HAP-1 (cell line): ENCODE results near the gene COX7B2.

Source experiments
- DNase-seq, 2 experiments: peaks; one replicate each; pipeline ENCODE4 v3.0.0-alpha.2; 2016 to 2020; ENCODE audit warnings: low spot score in 2 of 2
- H3K27me3 ChIP-seq: fragments of 250-450 bp; sonication (Bioruptor Pico); 2 replicates; pipeline ENCODE4 v1.5.1; 2020; ENCODE audit warnings: low read depth, mild to moderate bottlenecking, moderate library complexity
- H3K36me3 ChIP-seq: fragments of 250-450 bp; sonication (Bioruptor Pico); replicated peaks from 2 replicates; pipeline ENCODE4 v1.5.1; 2020; ENCODE audit warnings: mild to moderate bottlenecking
- H3K4me1 ChIP-seq: fragments of 250-450 bp; sonication (Bioruptor Pico); 2 replicates; pipeline ENCODE4 v1.5.1; 2020; ENCODE audit warnings: mild to moderate bottlenecking
- H3K4me3 ChIP-seq: fragments of 250-450 bp; sonication (Bioruptor Pico); 2 replicates; pipeline ENCODE4 v1.5.1; 2020; ENCODE audit warnings: mild to moderate bottlenecking, moderate library complexity
- H3K9me3 ChIP-seq: fragments of 250-450 bp; sonication (Bioruptor Pico); 2 replicates; pipeline ENCODE4 v1.5.1; 2020; ENCODE audit warnings: mild to moderate bottlenecking, moderate library complexity
- in situ Hi-C: fragments of 300-500 bp; cut with MboI; formaldehyde crosslinking; loops from 3 replicates; pipeline ENCODE4 v1.14.3; 2020; ENCODE audit warnings: low sequenced_read_pairs, inconsistent platforms, mixed read lengths

COX7B2 gene, protein sequence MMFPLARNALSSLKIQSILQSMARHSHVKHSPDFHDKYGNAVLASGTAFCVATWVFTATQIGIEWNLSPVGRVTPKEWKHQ

DNA sequence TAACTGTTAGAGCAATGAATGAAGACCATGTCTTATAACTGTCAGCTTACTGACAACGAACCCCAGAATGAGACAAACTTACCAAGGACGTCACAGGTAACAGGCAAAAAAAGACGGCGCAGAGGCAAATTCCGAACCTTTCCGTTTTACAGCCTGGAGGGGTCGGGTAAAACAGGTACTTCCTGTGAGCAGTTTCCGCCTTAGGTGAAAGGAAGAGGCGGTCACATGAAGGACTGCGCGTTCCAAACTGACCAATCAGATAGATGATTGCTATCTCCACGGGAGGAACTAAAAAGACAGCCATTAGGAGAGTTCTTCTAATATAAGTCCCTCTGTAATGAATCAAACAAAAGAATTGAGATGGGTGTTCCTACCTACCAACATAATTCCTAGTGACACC lies at the start of gene COX7B2:
COX7B2 (minus strand) TSS at position 168 of the 400 bp plus-strand sequence. CDS start 174,053 bp downstream, outside the sequence.
- H3K27me3 ChIP-seq: no peaks in the 10 kb centered on the region
- no peak within 1 kb of the TSS for H3K4me3 ChIP-seq
- H3K36me3 ChIP-seq: no peaks in the 10 kb centered on the region
- H3K4me1 ChIP-seq: no peaks in the 10 kb centered on the region
- in situ Hi-C loops: no loop called here
- DNase-seq: no peak
- no peaks in the 10 kb centered on the region for H3K9me3 ChIP-seq

GRCh38 chr4:46956451-46956850 lies 47.4 kb upstream of the COX7B2 start:
- H3K27me3 ChIP-seq: 0 out of 2 replicates have a peak, but pooled peaks cover 6% of the 10 kb centered on the region
- no peaks in the 10 kb centered on the region for H3K4me1 ChIP-seq
- in situ Hi-C loops: no loop called here
- no peak overlapping the region for H3K4me3 ChIP-seq
- no peaks in the 10 kb centered on the region for H3K36me3 ChIP-seq
- DNase-seq: no peak
- no peaks in the 10 kb centered on the region for H3K9me3 ChIP-seq

DNA sequence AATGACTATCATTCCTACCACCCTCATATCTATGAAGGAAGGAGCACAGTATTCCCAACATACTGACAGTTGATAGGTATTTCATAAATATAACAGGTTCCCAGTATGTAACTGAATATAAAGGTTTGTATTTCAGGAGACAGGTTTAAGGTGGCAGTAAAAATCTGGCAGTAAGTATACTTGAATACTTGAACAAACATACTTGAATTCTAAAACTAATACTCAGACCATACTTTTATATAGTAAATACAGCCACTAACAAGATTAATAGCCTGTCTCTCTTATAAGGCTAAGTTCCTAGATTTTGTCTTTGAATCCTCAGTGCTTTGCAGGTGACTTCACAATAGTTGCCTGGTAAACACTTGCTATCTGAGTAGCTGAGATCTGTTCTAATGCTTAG lies 46.6 kb upstream of the COX7B2 start:
- H3K9me3 ChIP-seq: no peaks in the 10 kb centered on the region
- H3K4me3 ChIP-seq: no peak overlapping the region
- 0 out of 2 replicates have a peak, but pooled peaks cover 6% of the 10 kb centered on the region for H3K27me3 ChIP-seq
- DNase-seq: no peak
- in situ Hi-C loops: no loop called here
- no peaks in the 10 kb centered on the region for H3K4me1 ChIP-seq
- no peaks in the 10 kb centered on the region for H3K36me3 ChIP-seq

DNA sequence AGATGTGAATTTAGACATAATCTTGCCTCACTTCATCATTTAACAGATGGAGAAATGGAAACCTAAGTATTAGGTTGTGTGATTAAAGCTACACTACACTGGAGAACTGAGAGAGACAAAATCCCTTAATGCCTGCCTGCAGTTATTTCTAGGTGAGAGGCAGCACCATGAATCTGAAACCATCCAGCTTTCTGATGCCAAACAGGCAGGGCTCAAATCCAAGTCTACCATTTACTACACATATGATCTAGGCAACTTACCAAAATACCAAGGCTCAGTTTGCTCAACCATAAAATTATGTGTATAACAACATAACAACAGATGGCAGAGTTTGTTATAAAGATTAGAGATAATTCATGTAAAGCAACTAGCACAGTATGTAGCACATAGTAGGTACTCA lies 45.6 kb upstream of the COX7B2 start:
- in situ Hi-C loops: no loop called here
- Histone ChIP-seq H3K4me1 (no peaks in the 10 kb centered on the region), H3K36me3 (no peaks in the 10 kb centered on the region), H3K9me3 (no peaks in the 10 kb centered on the region), H3K4me3 (no peak overlapping the region), H3K27me3 (0 out of 2 replicates have a peak, but pooled peaks cover 6% of the 10 kb centered on the region)
- DNase-seq: no peak

GRCh38 chr4:46953564-46953963 lies 44.5 kb upstream of the COX7B2 start:
- Histone ChIP-seq H3K27me3 (0 out of 2 replicates have a peak, but pooled peaks cover 10% of the 10 kb centered on the region), H3K9me3 (no peaks in the 10 kb centered on the region), H3K4me3 (no peak overlapping the region), H3K4me1 (no peaks in the 10 kb centered on the region), H3K36me3 (no peaks in the 10 kb centered on the region)
- in situ Hi-C loops: no loop called here
- no peak for DNase-seq

- Histone ChIP-seq H3K4me3 (no peak overlapping the region), H3K27me3 (0 out of 2 replicates have a peak, but pooled peaks cover 10% of the 10 kb centered on the region), H3K4me1 (no peaks in the 10 kb centered on the region), H3K36me3 (no peaks in the 10 kb centered on the region), H3K9me3 (no peaks in the 10 kb centered on the region)
- no peak for DNase-seq
- in situ Hi-C loops: no loop called here
Measured at GRCh38 chr4:46952451-46952850, 43.4 kb upstream of the COX7B2 start.

- H3K4me3 ChIP-seq: no peak overlapping the region
- no peaks in the 10 kb centered on the region for H3K4me1 ChIP-seq
- no peaks in the 10 kb centered on the region for H3K9me3 ChIP-seq
- DNase-seq: no peak
- H3K36me3 ChIP-seq: no peaks in the 10 kb centered on the region
- 0 out of 2 replicates have a peak, but pooled peaks cover 10% of the 10 kb centered on the region for H3K27me3 ChIP-seq
- in situ Hi-C loops: no loop called here
Measured at GRCh38 chr4:46950826-46951225, 41.8 kb upstream of the COX7B2 start.

DNA sequence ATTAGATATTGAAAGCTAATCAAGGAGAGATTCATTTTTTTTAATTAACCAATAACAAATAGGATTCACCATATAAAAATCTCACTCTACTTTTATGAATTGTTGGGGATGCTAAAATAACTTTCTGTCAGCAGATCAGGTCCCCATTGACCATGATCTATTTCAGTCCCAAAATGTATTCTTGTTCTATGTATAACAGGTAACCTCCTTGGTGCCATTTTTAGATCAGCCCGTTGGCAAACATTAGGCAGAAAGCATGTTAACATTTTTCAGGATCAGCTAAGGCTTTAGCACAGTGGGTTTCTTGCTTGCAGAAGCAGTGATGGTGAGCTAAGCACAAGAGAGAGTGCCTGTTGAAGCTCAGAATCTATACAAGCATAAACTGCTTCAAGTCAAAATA lies 40.8 kb upstream of the COX7B2 start:
- Histone ChIP-seq H3K9me3 (no peaks in the 10 kb centered on the region), H3K4me3 (no peak overlapping the region), H3K36me3 (no peaks in the 10 kb centered on the region), H3K27me3 (0 out of 2 replicates have a peak, but pooled peaks cover 4% of the 10 kb centered on the region), H3K4me1 (no peaks in the 10 kb centered on the region)
- in situ Hi-C loops: no loop called here
- DNase-seq: no peak

GRCh38 chr4:46947541-46947940 lies 38.5 kb upstream of the COX7B2 start:
- H3K27me3 ChIP-seq: 0 out of 2 replicates have a peak, but pooled peaks cover 4% of the 10 kb centered on the region
- in situ Hi-C loops: no loop called here
- no peak overlapping the region for H3K4me3 ChIP-seq
- H3K9me3 ChIP-seq: no peaks in the 10 kb centered on the region
- DNase-seq: no peak
- no peaks in the 10 kb centered on the region for H3K36me3 ChIP-seq
- no peaks in the 10 kb centered on the region for H3K4me1 ChIP-seq

DNA sequence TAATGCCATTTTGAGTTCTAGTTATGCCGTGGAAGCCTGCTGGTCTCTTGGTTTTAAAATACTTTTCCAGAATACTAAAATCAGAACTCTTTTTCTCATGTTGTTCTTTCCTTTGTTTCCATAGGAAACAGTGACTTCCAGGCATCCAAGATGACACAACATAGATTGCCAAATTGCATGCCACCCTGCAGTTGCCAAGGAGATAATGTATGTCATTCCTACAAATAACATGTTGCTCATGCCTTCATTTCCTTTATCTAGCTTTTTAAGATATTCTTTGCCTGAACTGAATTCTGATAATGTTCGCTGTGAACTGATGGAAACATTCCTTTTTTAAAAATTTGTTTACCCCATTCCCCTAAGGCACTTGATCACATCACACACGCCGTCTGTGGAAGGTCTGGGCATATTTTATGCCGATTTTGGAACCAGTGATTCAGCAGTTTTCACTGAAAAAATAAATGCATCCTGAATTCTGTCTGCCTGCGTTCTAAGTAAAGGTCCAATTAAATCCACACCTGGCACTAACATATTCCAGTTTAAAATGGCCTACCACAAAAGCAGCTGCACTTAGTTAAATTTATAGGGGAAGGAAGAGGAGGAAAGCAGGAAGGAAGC lies 38.0 kb upstream of the COX7B2 start:
- Histone ChIP-seq H3K27me3 (0 out of 2 replicates have a peak, but pooled peaks cover 4% of the 10 kb centered on the region), H3K4me1 (no peaks in the 10 kb centered on the region), H3K9me3 (no peaks in the 10 kb centered on the region), H3K36me3 (no peaks in the 10 kb centered on the region), H3K4me3 (no peak overlapping the region)
- in situ Hi-C loops: no loop called here
- DNase-seq: no peak

GRCh38 chr4:46945062-46945461 lies 36.0 kb upstream of the COX7B2 start:
- H3K4me1 ChIP-seq: no peaks in the 10 kb centered on the region
- 0 out of 2 replicates have a peak, but pooled peaks cover 4% of the 10 kb centered on the region for H3K27me3 ChIP-seq
- H3K4me3 ChIP-seq: no peak overlapping the region
- in situ Hi-C loops: no loop called here
- no peak for DNase-seq
- no peaks in the 10 kb centered on the region for H3K36me3 ChIP-seq
- no peaks in the 10 kb centered on the region for H3K9me3 ChIP-seq

- Histone ChIP-seq H3K4me3 (no peak overlapping the region), H3K9me3 (no peaks in the 10 kb centered on the region), H3K4me1 (no peaks in the 10 kb centered on the region), H3K27me3 (0 out of 2 replicates have a peak, but pooled peaks cover 4% of the 10 kb centered on the region), H3K36me3 (no peaks in the 10 kb centered on the region)
- in situ Hi-C loops: no loop called here
- DNase-seq: no peak
Measured at GRCh38 chr4:46944345-46944744, 35.3 kb upstream of the COX7B2 start.

DNA sequence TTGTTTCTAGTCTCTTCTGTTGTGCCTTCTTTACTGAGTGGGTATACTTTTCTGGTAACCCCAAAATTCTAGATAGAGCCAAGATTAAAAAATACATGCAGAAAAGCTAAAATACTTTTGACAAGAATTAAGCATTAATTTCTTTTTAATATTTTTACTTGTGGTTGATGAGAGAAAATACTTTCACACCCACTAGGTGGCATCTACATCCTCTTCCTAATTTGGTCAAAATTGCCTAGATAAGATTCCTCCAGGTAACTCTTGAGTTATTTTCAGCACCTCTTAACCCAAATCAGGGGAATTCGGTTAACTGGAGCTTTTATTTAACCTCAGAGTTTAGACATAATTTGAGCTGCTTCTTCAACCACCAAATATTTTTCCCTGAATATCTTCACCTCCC lies 28.4 kb upstream of the COX7B2 start:
- no peaks in the 10 kb centered on the region for H3K4me1 ChIP-seq
- no peak for DNase-seq
- in situ Hi-C loops: no loop called here
- no peak overlapping the region for H3K4me3 ChIP-seq
- H3K9me3 ChIP-seq: no peaks in the 10 kb centered on the region
- H3K27me3 ChIP-seq: peaks cover 5% of the 10 kb centered on the region; the same call in 1 of the 2 replicates
- no peaks in the 10 kb centered on the region for H3K36me3 ChIP-seq

GRCh38 chr4:46934726-46935125 lies 25.7 kb upstream of the COX7B2 start:
- no peak overlapping the region for H3K4me3 ChIP-seq
- no peaks in the 10 kb centered on the region for H3K36me3 ChIP-seq
- in situ Hi-C loops: no loop called here
- DNase-seq: no peak
- H3K9me3 ChIP-seq: no peaks in the 10 kb centered on the region
- no peaks in the 10 kb centered on the region for H3K4me1 ChIP-seq
- H3K27me3 ChIP-seq: peaks cover 5% of the 10 kb centered on the region; the same call in 1 of the 2 replicates
